NCI-H146 (cell line): ENCODE measurements around the gene OARD1.
"Not testable (repeated sequence)": the region's sequence is repeated elsewhere in the genome, so short reads cannot be mapped to it uniquely, and the experiment has no call there.

Source experiments
- DNase-seq: peaks from one replicate; lab custom pipeline; 2025; lab: John Stamatoyannopoulos, UW

OARD1 gene, protein sequence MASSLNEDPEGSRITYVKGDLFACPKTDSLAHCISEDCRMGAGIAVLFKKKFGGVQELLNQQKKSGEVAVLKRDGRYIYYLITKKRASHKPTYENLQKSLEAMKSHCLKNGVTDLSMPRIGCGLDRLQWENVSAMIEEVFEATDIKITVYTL

DNA sequence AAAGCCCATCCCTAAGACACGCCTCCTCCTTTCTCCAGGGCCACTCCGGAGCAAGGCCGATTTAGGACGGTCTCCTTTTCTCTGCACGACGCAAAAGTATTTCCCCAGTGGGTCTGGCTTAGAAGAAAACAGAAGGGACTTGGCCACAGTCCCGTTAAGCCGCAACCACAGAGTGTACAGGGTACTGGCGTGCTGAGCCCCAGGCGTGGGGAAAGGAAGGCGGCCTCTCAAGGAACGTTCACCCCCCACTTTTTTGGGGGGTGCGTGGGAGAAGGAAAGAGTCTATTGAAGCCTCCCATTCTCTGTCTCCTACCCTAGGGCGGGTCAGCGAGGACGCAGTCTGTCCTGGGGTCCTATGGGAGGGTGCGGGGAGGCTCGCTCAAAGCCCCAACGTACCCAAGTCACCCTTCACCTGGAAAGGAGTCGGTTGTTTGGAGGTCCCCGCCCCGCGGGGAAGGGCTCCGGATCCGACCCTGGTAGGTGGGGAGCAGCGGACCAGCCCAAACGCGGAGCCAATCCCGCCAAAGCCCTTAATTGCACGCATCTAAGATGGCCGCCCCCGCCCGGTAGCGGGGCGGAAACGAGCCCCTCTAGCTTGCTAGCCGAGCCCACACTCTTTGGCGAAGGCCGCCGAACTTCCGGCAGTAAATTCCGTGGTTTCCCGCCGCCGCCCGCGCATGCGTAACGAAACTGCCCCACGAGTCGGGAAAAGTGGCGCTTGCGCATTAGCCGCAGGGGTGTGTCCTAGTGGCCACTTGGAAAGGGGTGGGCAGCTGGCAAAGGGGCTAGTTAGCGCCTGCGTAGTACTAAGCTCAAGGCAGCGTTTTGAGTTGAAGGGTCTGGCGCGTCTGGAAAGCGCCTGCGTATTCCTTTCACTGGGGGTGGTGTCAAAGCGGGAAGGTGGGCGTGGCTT, at the start of gene OARD1:
Gene OARD1 (minus strand): TSS at position 434 of the 913 bp plus-strand sequence. CDS start 722 bp downstream, outside the sequence.
- peak; percentile 100 for DNase-seq

DNA sequence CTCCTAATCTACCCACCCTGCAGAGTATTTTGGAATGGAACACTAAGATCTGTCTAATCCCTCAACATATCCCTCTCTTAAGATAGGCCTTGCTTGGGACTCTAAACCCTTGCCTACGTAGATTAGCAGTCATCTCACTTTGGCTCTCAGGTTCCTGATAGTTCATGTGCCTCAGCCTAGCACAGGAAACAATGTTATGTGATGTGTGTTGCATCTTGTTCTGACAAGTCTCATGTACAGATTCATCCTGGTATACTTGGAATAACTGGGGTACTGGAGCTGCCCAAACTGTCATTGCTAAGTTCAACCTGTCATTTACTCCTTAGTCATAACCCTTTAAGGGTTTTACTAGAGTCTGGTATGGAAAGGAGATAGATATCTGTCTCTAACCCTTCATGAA, 47.9 kb upstream of the OARD1 start:
- DNase-seq, result no peak

DNA sequence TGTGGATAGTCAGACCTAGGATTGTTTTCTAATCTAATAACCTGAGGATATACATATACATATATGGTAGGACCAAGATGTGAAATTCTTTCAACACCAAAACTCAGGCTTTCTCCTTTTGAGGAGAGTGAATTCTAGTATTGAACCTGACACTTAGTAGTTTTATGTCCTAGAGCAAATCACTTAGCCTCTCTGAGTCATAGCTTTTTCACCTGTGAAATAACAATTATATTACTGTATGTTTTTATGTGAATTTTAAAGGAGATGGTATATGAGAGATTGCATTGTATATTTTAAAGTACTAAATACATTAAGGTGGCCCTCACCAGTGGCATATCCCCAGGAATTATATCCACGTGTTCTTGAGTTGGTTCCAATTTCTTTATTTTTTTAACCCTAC, 47.4 kb upstream of the OARD1 start:
- DNase-seq, result no peak

DNA sequence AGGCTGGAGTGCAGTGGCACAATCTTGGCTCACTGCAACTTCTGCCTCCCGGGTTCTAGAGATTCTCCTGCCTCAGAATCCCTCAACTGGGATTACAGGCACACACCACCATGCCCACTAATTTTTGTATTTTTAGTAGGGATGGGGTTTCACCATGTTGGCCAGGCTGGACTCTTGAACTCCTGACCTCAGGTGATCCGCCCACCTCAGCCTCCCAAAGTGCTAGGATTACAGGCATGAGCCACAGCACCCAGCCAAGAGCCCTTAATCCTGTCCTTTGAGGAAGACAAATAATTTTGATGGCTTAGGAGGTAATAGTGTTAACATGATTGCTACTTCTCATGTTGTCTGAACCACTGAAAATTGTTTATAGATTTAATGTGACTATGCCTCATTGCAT, 42.9 kb upstream of the OARD1 start:
- DNase-seq, result not testable (repeated sequence)

DNA sequence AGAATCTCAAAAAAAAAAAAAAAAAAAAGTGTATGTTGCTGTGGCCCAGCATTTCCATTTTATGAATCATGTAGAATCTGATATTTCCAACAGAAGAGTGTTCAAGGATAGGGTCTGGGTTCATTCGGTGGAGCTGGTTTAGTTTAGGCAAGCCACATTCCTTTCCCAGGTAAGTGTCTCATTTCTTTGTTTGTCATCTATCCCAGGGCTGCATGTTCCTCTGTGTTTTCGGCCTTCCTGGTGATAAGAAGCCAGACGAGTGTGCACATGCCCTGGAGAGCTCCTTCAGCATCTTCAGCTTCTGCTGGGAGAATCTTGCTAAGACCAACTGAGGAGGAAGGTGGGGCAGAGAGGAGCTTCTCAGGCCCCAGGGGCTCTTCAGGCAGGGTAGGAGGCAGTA, 38.9 kb upstream of the OARD1 start:
- no peak for DNase-seq

DNA sequence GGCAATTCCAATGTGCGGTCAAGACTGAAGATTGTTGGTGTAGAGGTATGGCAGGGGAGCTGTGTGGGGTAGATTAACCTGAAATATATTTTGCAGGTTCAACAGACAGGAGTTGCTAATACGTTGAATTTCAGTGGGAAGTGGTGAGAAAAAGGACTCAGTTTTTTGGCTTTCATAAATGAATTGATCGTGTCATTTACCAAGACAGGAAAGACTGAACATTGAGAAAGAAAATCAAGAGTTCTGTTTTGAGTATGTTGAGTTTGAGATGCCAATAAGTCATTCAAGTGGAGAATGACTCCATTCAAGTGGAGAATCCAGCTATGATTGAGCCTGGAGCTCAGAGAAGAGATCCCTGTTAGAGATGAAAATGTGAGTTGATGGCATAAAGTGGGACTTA, 31.7 kb upstream of the OARD1 start:
- DNase-seq, result no peak

DNA sequence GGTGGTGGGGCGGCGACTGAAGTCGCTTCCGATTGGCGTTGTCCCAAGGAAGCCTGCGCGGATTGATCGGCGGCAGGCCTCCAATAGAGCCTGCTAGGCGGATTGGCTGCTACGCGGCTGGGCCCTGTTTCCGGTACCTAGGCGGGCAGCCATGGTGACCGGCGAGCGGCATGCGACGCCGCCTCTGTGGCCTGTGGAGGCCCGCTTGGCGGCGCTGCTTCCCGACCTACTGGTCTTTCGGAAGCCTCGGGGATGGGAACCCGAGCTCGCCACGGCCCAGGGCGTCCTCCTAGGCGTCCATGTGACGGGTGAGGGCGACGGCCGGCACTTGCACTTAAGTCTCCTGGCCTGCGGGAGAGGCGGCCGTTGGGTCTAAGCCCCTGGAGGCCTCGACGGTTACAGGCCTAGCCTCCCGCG, 28.7 kb upstream of the OARD1 start:
- DNase-seq, result no peak

DNA sequence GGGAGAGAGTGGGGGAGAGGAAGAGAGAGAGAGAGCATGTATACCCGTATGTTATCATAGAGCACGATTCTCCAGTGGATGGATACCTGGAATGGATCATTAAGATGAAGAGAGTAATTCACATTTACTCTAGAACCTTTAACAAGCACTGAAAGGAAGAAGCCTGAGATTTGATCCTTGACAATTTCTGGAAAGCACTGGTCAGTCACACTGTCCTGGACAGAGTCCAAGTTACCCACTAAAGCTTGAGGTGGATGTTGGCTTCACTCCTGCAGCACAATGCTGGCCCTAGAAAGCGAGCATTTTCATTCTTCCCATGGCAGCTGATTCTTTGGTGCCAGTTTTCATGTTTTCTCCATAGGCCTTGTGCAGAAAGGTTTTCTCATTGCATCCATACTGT, 26.2 kb upstream of the OARD1 start:
- no peak for DNase-seq

DNA sequence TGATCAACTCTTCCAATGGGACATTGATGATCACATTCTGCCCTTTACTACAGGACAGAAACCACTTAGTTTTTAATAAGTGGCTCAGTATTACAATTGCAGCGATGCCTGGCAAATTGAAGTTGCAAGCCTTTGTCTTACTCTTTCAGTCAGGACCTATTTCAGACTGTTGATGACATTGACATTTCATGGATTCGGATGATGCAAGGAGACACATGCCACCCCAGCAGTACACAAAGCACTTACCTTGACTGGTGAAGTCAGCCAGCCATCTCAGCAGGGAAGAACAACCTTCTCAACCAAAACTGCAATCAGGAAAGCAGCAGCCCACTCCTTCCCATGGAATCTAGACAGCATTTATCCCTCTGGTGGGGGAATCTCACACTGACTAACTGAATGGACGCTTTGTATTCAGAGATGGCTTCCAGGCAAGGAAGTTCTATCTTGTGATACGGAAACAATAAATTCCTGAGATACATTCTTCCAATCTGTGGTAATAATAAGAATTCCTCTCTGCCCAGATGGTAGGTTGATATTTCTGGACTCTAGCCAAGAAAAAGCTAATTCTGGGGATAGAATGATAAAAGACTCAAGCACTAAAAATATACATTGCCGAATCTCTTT, 25.4 kb upstream of the OARD1 start:
- DNase-seq, result no peak

DNA sequence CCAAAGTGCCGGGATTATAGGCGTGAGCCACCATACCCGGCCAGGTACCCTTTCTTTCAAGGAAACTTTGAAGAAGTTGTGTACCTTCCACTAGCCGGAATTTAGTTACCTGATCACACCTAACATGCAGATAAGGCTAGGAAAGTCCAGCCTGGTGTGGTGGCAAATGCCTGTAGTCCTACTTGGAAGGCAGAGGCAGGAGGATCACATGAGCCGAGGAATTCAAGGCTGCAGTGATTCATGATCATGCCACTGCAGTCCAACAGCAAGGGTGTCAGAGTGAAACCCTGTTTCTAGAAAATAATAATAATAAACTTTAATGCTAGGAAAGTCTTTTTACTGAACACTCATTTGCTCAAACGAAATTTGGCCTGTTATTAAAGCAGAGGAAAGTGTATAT, 21.6 kb upstream of the OARD1 start:
- no peak for DNase-seq

DNA sequence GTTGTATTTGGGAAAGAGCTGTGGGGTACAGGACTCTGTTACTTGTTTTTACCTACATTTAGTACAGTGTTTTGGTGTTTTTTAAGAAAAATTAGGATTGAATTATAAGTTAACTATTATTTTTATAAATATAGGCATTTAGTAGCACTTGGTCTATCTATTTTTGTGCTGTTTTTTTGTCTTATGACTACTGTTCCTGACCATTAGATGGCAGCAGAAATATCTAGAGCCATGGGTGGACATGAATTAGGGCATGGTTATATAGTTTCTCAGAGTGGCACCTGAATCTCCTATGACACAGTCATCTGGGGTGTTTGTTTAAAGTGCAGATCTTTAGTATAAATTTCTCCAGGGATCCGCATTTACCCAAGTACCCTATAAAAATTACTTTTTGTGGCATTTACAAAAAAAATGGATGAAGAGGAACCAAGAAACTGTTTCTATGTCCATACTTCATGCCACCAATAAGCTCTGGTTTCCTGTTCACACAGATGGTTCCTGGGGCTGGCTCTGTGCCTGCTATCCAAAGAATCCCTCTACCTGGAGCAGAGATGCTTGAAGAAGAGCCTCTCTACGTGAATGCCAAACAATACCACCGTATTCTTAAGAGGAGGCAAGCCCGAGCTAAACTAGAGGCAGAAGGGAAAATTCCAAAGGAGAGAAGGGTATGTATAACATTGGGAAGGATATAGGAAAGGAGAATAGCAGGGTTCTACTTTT, 20.4 kb upstream of the OARD1 start:
- peak; percentile 13 for DNase-seq

DNA sequence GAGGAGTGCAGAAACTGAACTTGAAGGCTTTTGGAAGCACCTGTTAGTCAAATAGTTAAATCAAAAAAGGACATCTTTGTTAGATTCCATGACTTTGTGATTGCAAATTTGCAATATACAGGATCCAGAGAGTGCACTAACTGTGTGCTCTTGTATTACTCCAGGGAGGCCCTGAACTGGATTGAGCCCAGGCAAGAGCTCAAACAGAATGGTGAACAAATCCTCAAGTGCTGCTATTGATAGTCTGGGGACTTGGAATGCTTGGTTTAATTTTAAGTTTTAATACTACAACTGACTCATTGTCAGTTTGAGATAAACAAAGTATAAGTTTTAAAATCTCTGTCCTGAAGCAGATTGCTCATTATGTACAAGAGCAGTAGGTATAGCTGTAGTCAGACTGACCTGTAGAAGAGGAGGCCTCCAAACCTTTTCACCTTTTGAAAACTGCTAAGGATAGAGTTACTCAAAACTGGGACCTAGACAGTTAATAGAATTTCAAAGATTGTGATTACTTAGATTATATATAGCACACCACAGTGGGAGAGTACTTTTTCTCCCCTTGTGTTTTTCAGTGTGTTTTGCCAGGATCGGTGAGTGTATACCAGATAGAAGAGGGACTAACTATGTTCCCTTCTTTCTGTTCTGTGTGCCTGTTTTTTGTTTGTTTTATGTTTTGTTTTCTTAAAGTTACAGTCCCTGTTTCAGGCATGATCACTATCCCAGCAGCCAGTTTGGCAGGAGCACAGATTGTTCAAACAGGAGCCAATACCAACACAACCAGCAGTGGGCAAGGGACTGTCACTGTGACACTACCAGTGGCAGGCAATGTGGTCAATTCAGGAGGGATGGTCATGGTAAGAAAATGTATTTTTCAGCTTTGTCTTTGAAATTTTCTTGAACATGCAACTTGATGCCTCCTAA, 18.9 kb upstream of the OARD1 start:
- no peak for DNase-seq

DNA sequence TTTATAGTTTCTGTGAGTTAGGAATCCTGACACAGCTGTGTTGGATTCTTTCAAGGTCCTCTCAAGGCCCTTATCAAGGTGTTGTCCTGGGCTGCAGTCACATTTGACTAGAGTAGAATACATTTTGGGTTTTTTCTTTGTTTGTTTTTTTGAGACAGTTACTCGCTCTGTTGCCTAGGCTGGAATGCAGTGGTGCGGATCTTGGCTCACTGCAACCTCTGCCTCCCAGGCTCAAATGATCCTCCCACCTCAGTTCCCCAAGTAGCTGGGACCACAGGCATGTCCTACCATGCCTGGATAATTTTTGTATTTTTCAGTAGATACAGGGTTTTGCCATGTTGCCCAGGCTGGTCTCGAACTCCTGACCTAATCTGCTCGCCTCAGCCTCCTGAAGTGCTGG, 16.3 kb upstream of the OARD1 start:
- no peak for DNase-seq

DNA sequence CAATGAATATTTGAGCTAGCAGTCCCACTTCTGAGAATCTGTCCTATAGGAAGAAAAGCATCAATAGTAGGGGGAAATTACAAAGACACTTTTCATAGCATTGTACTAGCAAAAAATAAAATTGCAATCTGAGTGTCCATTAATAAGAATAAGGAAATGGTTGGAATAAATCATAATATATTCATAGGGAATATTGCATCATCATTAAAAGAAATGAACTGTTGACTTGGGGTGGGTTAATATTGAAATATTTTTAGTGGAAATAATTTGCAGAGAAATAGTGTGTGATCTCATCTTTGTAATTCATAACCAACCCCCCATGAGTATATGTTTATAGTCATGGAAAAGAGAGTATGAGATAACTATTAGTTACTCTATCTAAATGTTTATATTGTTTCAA, 13.0 kb upstream of the OARD1 start:
- DNase-seq, result no peak

DNA sequence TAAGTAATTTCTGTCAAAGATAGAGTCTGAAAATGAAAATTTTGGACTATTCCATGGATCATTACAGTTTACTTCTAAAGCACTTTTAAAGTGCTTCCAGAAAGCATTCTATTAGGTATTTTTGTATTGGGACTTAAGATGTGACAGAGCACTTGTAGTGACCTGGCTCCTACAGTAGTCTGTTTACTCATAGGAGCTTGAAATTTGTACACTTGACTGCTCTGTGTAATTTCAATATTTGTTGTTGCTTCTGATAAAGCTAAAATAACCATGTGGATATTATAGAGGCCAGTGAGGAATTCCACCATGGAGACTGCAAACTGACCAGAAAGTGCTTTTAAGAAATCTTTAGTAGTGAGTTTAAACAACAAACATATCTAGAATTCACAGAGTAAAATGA, 10.9 kb upstream of the OARD1 start:
- DNase-seq, result no peak

DNA sequence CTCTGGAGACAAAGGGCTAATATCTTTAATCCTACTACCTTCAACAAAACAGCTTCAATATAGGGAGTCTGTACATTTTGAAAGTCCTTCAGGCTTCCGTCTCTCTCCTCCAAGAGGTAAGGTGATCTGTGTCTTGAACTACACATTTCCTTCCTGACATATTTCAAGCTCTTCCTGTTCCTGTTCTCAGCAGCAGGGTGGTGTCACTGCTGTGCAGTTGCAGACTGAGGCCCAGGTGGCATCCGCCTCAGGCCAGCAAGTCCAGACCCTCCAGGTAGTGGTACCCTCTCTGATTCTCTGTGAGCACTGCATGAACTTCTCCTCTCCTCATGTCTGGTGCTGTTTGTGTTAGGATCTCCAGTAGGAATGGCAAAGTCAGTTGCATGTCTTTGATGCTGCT, 8.5 kb upstream of the OARD1 start:
- DNase-seq, result no peak

DNA sequence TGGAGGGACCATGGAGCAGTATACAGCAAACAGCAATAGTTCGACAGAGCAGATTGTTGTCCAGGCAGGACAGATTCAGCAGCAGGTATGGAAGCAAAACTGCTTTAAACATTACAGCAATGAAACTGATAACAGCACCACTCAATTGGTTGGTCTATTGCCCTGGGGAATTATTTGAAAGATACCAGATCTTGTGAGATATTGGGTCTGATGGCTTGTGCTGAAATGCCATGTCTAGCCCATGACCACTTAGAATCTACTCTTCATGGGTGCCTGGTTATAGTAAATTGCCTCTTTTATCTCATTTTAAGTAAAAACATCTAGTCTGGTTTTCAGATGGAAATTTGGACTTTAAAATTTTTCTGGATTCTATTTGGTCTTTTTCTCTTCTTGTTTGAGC, 6.9 kb upstream of the OARD1 start:
- no peak for DNase-seq

DNA sequence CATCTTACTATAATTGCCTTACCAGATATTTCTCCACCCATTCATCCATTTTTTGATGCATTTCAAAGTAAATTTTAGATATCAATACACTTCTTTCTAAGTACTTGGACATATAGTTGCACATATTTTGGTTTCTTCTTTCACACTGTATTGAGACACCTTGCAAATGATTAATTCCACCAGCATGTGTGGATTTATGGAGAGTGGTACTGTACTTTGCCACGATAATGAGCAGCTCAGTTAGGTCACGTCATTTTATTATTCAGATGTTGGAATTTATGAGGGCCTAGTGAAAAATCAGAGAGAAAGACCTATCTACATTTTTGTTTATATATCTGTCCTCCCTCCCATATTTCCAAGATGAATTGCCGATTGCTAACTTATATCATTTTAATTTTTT, 5.9 kb upstream of the OARD1 start:
- DNase-seq, result no peak

DNA sequence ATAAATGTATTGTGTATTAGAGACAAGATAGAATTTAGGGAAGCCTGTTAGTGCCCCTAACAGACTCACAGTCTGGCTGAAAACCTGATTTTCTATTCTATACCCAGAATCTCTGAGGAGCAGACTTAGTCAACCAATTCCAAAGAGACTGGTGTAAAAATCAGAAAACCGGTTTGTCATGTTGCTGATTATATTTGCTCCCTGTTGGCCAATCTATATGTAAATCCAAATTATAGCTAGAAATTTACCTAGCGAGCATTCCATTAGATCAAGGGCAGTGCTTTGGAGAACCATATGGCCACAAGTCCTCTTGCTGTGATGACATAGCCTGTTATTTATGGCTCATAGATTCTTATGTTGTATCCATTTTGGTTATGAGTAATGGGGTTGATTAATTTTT, 5.4 kb upstream of the OARD1 start:
- DNase-seq, result no peak

DNA sequence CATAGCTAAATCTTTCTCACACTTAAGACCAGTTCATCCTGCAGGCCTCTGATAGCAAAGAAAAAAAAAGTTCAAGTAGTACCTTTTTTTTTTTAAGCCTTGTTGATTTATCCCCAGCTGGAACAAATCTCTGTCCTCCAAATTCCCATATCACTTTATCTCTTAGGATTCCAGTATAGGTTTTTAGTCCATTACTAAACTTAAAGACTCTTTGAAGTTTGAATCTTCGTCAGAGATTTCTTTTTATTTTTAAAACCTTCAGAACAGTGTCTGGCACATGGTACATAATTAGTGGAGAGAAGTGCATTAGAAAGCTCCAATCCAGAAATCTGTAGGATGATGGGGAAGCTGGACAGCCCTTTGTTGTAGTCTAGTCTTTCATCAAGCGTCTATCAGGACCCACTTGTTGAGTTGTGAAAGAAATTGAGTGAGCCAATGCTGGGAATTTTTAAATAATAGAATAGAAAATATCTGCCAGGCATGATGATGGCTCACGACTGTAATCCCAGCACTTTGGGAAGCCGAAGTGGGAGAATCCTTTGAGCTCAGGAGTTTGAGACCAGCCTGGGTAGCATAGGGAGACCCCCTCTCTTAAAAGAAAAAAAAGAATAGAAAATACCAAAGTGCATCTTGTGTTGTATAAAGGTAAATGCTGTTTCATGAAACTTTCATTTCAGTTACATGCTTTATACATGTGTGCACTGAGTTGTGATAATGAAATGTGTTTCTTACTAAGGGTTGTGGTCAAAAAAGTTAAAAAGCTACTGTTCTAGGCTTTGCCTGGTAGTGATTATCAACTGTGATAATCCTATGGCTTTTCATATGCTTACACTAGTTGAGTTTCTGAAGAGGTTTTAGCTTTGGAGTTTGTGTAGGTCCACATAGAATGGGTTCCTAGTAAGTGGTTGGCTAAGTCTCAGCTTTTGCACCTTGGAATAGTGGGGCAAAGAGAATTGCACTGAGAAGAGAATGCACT, 3.8 kb upstream of the OARD1 start:
- DNase-seq, result no peak
